Heart right ventricle (tissue), 16 donors: ENCODE measurements around the gene ZFP92. TPM values are rescaled to one million over a fixed set of nuclear protein-coding genes. Genes with fewer than 3 reads are reported as not detected.

Source experiments
- ATAC-seq, 8 donors: fragments of 200-7000 bp; cut with Tn5 transposase; one replicate each; pipeline ENCODE4 v1.9.1; 2020; ENCODE audit warnings: mild to moderate bottlenecking in 8 of 8, moderate library complexity in 8 of 8, moderate number of reproducible peaks in 1 of 8
- DNase-seq, 2 donors: peaks; one replicate each; pipeline ENCODE4 v3.0.0-alpha.2; 2020
- H3K27ac ChIP-seq, 10 donors: fragments of 200-600 bp; sonication (generic) in 2 of 10; one replicate each; pipeline versions ENCODE4 v1.5.0 to v1.8.0; 2020 to 2022; ENCODE audit warnings: mild to moderate bottlenecking in 3 of 10
- H3K27me3 ChIP-seq, 7 donors: fragments of 200-600 bp; one replicate each; pipeline ENCODE4 v1.8.0; 2021 to 2022; ENCODE audit warnings: mild to moderate bottlenecking in 2 of 7
- H3K36me3 ChIP-seq, 9 donors: fragments of 200-600 bp; sonication (generic) in 1 of 9; one replicate each; pipeline versions ENCODE4 v1.5.0 to v1.8.0; 2020 to 2022; ENCODE audit warnings: mild to moderate bottlenecking in 2 of 9
- H3K4me1 ChIP-seq, 9 donors: fragments of 200-600 bp; sonication (generic) in 1 of 9; one replicate each; pipeline versions ENCODE4 v1.5.0 to v1.8.0; 2020 to 2022; ENCODE audit warnings: mild to moderate bottlenecking in 4 of 9
- H3K4me3 ChIP-seq, 10 donors: fragments of 200-600 bp; sonication (generic) in 2 of 10; one replicate each; pipeline versions ENCODE4 v1.5.0 to v1.8.0; 2020 to 2022; ENCODE audit warnings: mild to moderate bottlenecking in 7 of 10, moderate library complexity in 2 of 10
- H3K9me3 ChIP-seq, 11 donors: fragments of 200-600 bp in 10 of 11; sonication (generic) in 2 of 11; one replicate each; pipeline versions ENCODE4 v1.5.0 to v1.8.0; 2013 to 2022; ENCODE audit warnings: mild to moderate bottlenecking in 2 of 11, control low read depth in 1 of 11, moderate library complexity in 1 of 11
- WGBS, 2 donors: extraction: QIAGEN DNeasy Blood & Tissue Kit; methylation state at CpG; one replicate each; pipeline ENCODE4 v1.1.7; 2013; ENCODE audit warnings: inconsistent platforms in 1 of 2; 5-methylcytosine and 5-hydroxymethylcytosine counted together
- intact Hi-C, 10 donors: fragments of 100-400 bp; cut with DNase I; formaldehyde crosslinking; loops; one replicate each; pipeline versions ENCODE4 v1.11.1 to v1.14.2; 2022
- polyA plus RNA-seq, 2 donors: library from polyadenylated mRNA; stranded (reverse); fragments of 200-250 nt; gene quantifications; one replicate each; pipeline ENCODE4 v1.2.3, GENCODE V29; 2013
- total RNA-seq, 10 donors: library from RNA; stranded (reverse); fragmentation: NEBNext Ultra II Directional in 3 of 10; extraction: Animal tissue kit (Norgen Biotek cat#: 25700) in 3 of 10; gene quantifications; one replicate each; pipeline versions ENCODE4 v1.2.1 to v1.2.4, GENCODE V29; 2021 to 2023
- TF ChIP-seq, protein P1 (sequence below), 9 donors: fragments of 200-600 bp; sonication (generic) in 2 of 9; IDR thresholded peaks; one replicate each; pipeline versions ENCODE4 v1.5.0 to v1.8.0; 2021 to 2022; ENCODE audit warnings: antibody characterized with exemption in 9 of 9, mild to moderate bottlenecking in 5 of 9, moderate library complexity in 1 of 9
- donor health status: Arrhythmogenic right ventricular cardiomyopathy.
- donor health status: ischemic (EF 13 %, LVEDD 7.1; RV severe dilation, severe dysfunction).
- donor health status: healthy with polysubstance abuse.
- donor health status: DM: no; HTN: yes; CAD: no.
- donor health status: DM: no; HTN: no; CAD: no.
- donor health status: ischemic (EF 25% LVEDD 6.9; RV normal size, moderate dysfunction).
- donor health status: ischemic (EF 25% LVEDD 5.7; RV mildly dilated, moderate dysfunction).
- donor health status: healthy.
- donor health status: DM: yes; HTN: yes; CAD: no.
- donor health status: Ischemic cardiomyopathy.
- donor health status: ischemic (EF 35%, LVEDD 5.7; RV mildly dilated, moderate dysfunction).
- donor health status: nonischemic (EF 11% LVEDD 7.7; RV severe dilation, severe dysfunction).
- donor health status: DM: yes; HTN: yes; CAD: no.
- donor health status: PGD.
- donor health status: ischemic (EF 29% LVEDD 5.4; RV normal size, mild dysfunction).
- donor health status: nonischemic (EF 23%, LVEDD 6.1; RV moderate dilation, normal function).

Gene ZFP92
- total and polyA plus RNA-seq, 12 donors, result 0.17 to 1.6 (median 0.44) TPM

DNA sequence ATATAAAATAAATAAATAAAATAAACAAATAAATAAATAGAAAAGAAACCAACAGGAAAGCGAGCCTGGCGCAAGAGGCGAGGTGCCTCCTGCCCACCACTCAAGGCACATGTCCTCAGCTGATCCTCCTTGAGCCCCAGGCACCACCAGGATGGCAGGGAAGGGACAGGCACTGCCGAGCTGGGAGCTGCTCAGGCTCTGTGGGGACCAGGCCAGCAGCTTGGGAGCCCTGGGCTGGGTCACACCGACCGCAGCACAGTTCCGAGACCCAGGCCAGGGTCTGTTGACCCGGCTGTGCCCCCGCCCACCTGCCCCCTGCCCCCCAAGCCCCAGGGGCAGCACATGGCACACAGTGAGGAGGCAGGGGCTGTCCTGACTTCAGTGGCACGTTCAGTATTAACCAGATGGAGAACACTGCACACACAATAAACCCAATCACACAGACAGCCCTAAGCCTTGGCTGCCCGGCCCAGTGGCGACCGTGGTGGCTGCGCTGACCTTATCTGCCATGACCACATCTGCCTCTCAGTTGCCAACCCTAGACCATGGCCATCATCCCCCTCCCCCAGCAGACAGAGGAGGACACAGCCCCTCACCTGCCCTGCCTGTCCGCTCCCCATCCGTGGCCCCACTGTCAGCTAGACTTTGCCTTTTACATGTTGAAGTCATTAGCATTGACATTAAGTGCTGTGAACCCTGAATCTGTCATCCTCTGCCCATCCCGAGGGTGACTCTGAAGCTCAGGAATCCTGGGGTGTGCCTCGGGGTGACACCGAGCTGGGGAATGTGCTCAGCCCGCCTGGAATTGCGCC lies 37.5 kb downstream of the ZFP92 start:
- WGBS, 2 donors, result 98 to 99% methylated on average over 13 to 21 of the region's 21 CpGs
- DNase-seq, result no peak
- intact Hi-C loops, result no loop called here
- Histone ChIP-seq H3K36me3 (peaks cover 0 to 29% (median 0%) of the 10 kb centered on the region in 9 donors), H3K9me3 (no peaks in the 10 kb centered on the region), H3K4me3 (no peak overlapping the region), H3K27me3 (peaks cover 0 to 6% (median 0%) of the 10 kb centered on the region in 7 donors), H3K4me1 (no peaks in the 10 kb centered on the region), H3K27ac (no peak overlapping the region)
- TF ChIP-seq, protein P1, sequence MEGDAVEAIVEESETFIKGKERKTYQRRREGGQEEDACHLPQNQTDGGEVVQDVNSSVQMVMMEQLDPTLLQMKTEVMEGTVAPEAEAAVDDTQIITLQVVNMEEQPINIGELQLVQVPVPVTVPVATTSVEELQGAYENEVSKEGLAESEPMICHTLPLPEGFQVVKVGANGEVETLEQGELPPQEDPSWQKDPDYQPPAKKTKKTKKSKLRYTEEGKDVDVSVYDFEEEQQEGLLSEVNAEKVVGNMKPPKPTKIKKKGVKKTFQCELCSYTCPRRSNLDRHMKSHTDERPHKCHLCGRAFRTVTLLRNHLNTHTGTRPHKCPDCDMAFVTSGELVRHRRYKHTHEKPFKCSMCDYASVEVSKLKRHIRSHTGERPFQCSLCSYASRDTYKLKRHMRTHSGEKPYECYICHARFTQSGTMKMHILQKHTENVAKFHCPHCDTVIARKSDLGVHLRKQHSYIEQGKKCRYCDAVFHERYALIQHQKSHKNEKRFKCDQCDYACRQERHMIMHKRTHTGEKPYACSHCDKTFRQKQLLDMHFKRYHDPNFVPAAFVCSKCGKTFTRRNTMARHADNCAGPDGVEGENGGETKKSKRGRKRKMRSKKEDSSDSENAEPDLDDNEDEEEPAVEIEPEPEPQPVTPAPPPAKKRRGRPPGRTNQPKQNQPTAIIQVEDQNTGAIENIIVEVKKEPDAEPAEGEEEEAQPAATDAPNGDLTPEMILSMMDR (IDR thresholded peaks at IDR 0.05), result no peak
- ATAC-seq, result no peak

DNA sequence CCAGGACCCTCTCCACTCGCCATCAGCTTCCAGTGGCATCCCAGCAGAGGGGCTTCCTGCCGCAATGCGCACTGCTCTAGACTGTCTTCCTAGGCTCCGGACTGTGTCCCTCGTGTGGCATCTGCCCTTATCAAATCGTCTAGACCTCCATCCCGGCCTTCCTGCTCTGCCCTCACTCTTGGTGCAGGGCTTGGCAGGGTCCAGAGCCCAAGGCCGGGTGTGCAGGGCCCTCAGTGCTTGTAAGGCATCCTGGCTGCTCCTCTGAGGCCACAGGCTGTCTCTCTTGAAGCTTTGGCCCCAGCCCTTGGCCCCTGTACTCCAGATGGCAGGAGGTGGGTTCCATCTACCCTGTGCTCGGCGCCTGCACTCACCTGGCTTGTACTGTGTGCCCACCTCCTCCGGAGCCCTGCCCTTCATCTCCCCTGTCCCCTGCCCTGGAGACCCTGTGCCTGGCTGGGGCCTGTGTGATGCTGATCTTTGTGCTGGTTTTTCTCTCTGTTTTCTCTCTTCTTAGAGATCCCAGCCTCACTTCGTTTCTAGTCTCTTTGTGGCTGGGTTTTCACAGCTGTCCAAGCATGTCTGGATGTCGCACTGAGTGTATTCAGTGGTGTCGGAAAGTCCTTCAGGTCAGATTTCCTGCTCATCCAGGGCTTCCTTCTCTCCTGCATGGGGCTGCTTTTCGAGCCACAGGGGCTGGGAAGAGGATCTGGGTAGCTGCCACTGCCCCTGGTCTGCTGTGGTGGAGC lies 38.3 kb downstream of the ZFP92 start:
- TF ChIP-seq, protein P1 (IDR thresholded peaks at IDR 0.05), result no peak
- H3K9me3 ChIP-seq, result no peaks in the 10 kb centered on the region
- H3K27me3 ChIP-seq, result peaks cover 0 to 6% (median 0%) of the 10 kb centered on the region in 7 donors
- ATAC-seq, result no peak
- intact Hi-C loops, result loop anchor here in 1 of 10 donors (10.0 kb wide), 1 partner anchor 55 kb away; no protein-coding TSS in a partner anchor
- no peak for DNase-seq
- no peaks in the 10 kb centered on the region for H3K4me1 ChIP-seq
- 94% methylated on average over 15 of the region's 15 CpGs for WGBS, 2 donors
- no peak overlapping the region for H3K4me3 ChIP-seq
- H3K27ac ChIP-seq, result no peak overlapping the region
- peaks cover 0 to 36% (median 0%) of the 10 kb centered on the region in 9 donors for H3K36me3 ChIP-seq

DNA sequence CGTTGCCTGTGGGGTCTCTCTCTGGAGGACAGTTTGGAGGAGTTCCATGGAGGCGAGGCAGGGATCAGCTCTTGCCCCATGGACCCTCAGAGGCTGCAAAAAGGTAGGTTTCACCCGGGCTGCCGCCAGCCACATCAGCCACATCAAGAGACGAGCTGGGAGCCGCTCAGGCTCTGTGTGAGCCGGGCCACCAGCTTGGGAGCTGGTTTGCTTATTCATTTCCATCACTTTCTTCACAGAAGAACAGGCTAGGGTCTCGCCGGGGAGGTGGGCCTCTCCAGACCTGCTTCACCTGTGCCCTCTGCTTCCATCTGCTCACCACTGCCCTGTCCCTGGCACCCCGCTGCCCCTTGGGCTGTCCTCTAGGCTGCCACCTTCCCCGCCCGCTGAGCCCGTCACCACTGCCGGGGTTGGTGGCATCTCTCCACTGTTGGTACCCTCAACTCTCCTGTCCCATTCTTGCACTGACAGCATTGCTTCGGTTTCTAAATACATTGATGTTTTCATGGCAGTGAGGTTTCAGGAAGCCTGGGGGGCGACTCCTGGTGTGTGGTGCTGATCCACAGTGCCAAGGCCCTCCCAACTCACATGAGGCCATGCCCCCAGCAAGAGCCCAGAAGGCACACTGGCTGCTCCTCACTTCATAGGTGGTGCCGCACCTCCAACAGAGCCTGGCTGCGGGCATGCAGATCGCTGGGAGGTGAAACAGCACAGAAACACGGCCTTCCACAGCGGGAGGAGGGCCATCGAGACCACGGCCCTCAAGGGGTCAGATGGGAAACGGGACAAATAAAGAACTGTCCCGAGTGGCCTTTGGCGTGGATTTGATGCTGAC lies 39.1 kb downstream of the ZFP92 start:
- TF ChIP-seq, protein P1 (IDR thresholded peaks at IDR 0.05), result no peak
- no peak for ATAC-seq
- 95 to 96% methylated on average over 26 of the region's 26 CpGs for WGBS, 2 donors

DNA sequence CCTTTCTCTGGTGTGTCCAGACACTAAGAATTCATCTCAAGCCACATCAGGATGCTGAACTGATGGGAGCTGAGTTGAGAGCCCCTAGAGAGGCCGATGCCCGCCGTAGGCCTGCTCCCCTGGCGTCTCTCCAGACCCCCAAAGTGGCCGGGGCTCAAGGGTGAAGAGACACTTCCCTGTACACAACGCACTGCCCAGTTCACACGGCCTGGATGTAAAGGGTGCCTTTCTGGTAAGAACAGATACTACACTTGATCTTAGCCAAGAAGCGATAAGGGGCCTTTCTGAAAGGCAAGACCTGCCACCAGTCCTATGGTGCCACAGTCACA lies 39.6 kb downstream of the ZFP92 start:
- Histone ChIP-seq H3K27ac (no peak overlapping the region), H3K9me3 (no peaks in the 10 kb centered on the region), H3K27me3 (peaks cover 0 to 6% (median 0%) of the 10 kb centered on the region in 7 donors), H3K36me3 (peaks cover 0 to 50% (median 0%) of the 10 kb centered on the region in 9 donors), H3K4me3 (no peak overlapping the region), H3K4me1 (peaks cover 0 to 2% (median 0%) of the 10 kb centered on the region in 9 donors)
- intact Hi-C loops, result loop anchor here in 1 of 10 donors (10.0 kb wide), 1 partner anchor 54 kb away; no protein-coding TSS in a partner anchor
- TF ChIP-seq, protein P1 (IDR thresholded peaks at IDR 0.05), result no peak
- DNase-seq, result no peak
- no peak for ATAC-seq
- WGBS, 2 donors, result 94 to 98% methylated on average over 8 of the region's 8 CpGs

More for the DNA sequence above, 39.1 kb downstream of the ZFP92 start:
- H3K27ac ChIP-seq, result no peak overlapping the region
- no peaks in the 10 kb centered on the region for H3K9me3 ChIP-seq
- H3K36me3 ChIP-seq, result peaks cover 0 to 44% (median 0%) of the 10 kb centered on the region in 9 donors
- H3K4me1 ChIP-seq, result no peaks in the 10 kb centered on the region
- no peak overlapping the region for H3K4me3 ChIP-seq
- peaks cover 0 to 6% (median 0%) of the 10 kb centered on the region in 7 donors for H3K27me3 ChIP-seq
- no peak for DNase-seq
- intact Hi-C loops, result loop anchor here in 1 of 10 donors (10.0 kb wide), 1 partner anchor 54 kb away; no protein-coding TSS in a partner anchor
